ENCODE measurements around the gene ARFGAP1.

The ARFGAP1 gene

GRCh38 chr20:63295846-63296245 is 23.2 kb downstream of the ARFGAP1 start:
- TF ChIP-seq CTCF (IDR thresholded peaks at IDR 0.05; ENCODE audit: low read depth, low read length, missing control alignments), result no peak
- DNase-seq (ENCODE audit: low read depth), result no peak
- H3K4me3 ChIP-seq (ENCODE audit: low read depth, low read length), result no peak overlapping the region
- in situ Hi-C loops (cut with HindIII; ENCODE audit: low sequenced_read_pairs), result loop anchor here (5.0 to 10.0 kb wide), 3 partner anchors 74 to 179 kb away; partner anchors contain the start of gene KCNQ2

GRCh38 chr20:63296531-63297299 is 24.1 kb downstream of the ARFGAP1 start:
- TF ChIP-seq CTCF (IDR thresholded peaks at IDR 0.05; ENCODE audit: low read depth, low read length, missing control alignments), result no peak
- in situ Hi-C loops (cut with HindIII; ENCODE audit: low sequenced_read_pairs), result loop anchor here (5.0 to 10.0 kb wide), 3 partner anchors 74 to 178 kb away; partner anchors contain the start of gene KCNQ2
- no peak for DNase-seq (ENCODE audit: low read depth)
- no peak overlapping the region for H3K4me3 ChIP-seq (ENCODE audit: low read depth, low read length)

GRCh38 chr20:63297371-63297781 is 24.8 kb downstream of the ARFGAP1 start:
- H3K4me3 ChIP-seq (ENCODE audit: low read depth, low read length), result no peak overlapping the region
- no peak for DNase-seq (ENCODE audit: low read depth)
- in situ Hi-C loops (cut with HindIII; ENCODE audit: low sequenced_read_pairs), result loop anchor here (5.0 to 10.0 kb wide), 3 partner anchors 75 to 177 kb away; partner anchors contain the start of gene KCNQ2
- TF ChIP-seq CTCF (IDR thresholded peaks at IDR 0.05; ENCODE audit: low read depth, low read length, missing control alignments), result no peak

GRCh38 chr20:63297796-63298572 is 25.4 kb downstream of the ARFGAP1 start:
- in situ Hi-C loops (cut with HindIII; ENCODE audit: low sequenced_read_pairs), result loop anchor here (5.0 to 10.0 kb wide), 3 partner anchors 76 to 177 kb away; partner anchors contain the start of gene KCNQ2
- TF ChIP-seq CTCF (IDR thresholded peaks at IDR 0.05; ENCODE audit: low read depth, low read length, missing control alignments), result no peak

GRCh38 chr20:63298731-63299312 is 26.2 kb downstream of the ARFGAP1 start:
- in situ Hi-C loops (cut with HindIII; ENCODE audit: low sequenced_read_pairs), result loop anchor here (5.0 to 10.0 kb wide), 3 partner anchors 77 to 176 kb away; partner anchors contain the start of gene KCNQ2
- no peak overlapping the region for H3K4me3 ChIP-seq (ENCODE audit: low read depth, low read length)
- TF ChIP-seq CTCF (IDR thresholded peaks at IDR 0.05; ENCODE audit: low read depth, low read length, missing control alignments), result no peak
- no peak for DNase-seq (ENCODE audit: low read depth)

More at GRCh38 chr20:63297796-63298572, 25.4 kb downstream of the ARFGAP1 start:
- no peak overlapping the region for H3K4me3 ChIP-seq (ENCODE audit: low read depth, low read length)
- DNase-seq (ENCODE audit: low read depth), result no peak

- TF ChIP-seq CTCF (IDR thresholded peaks at IDR 0.05; ENCODE audit: low read depth, low read length, missing control alignments), result no peak
- in situ Hi-C loops (cut with HindIII; ENCODE audit: low sequenced_read_pairs), result no loop called here
- no peak overlapping the region for H3K4me3 ChIP-seq (ENCODE audit: low read depth, low read length)
- DNase-seq (ENCODE audit: low read depth), result no peak
These were observed 29.1 kb downstream of the ARFGAP1 start for GRCh38 chr20:63301671-63302070.
